Lung (tissue), 12 donors: ENCODE measurements around the gene ETV6. TPM values are rescaled to one million over a fixed set of nuclear protein-coding genes. Genes with fewer than 3 reads are reported as not detected.
A peak's percentile ranks its signal among the peaks of the same experiment; 100 is the strongest.

Experiments
- ATAC-seq: fragments of 200-7000 bp; cut with Tn5 transposase; one replicate; pipeline ENCODE4 v1.9.1; 2020; ENCODE audit warnings: moderate number of reproducible peaks; ENCODE audit not compliant: insufficient read depth, low FRiP score
- DNase-seq, 3 donors: peaks; one replicate each; pipeline ENCODE4 v3.0.0-alpha.2; 2013 to 2017
- H3K27ac ChIP-seq, 2 donors: one replicate each; pipeline ENCODE4 v1.5.1; 2013; ENCODE audit warnings: mild to moderate bottlenecking in 2 of 2, moderate library complexity in 2 of 2, control low read depth in 1 of 2, inconsistent platforms in 1 of 2, low read depth in 1 of 2, low read length in 1 of 2
- H3K27me3 ChIP-seq, 3 donors: one replicate each; pipeline ENCODE4 v1.5.1; 2013; ENCODE audit warnings: low read length in 2 of 3; ENCODE audit not compliant: control insufficient read depth in 3 of 3, insufficient read depth in 3 of 3
- H3K36me3 ChIP-seq, 4 donors: one replicate each; pipeline ENCODE4 v1.5.1; 2013; ENCODE audit warnings: low read length in 4 of 4, mild to moderate bottlenecking in 1 of 4, moderate library complexity in 1 of 4; ENCODE audit not compliant: control insufficient read depth in 4 of 4, insufficient read depth in 4 of 4
- H3K4me1 ChIP-seq, 5 donors: one replicate each; pipeline ENCODE4 v1.5.1; 2013; ENCODE audit warnings: low read length in 5 of 5, mild to moderate bottlenecking in 2 of 5, moderate library complexity in 1 of 5; ENCODE audit not compliant: control insufficient read depth in 5 of 5, insufficient read depth in 5 of 5
- H3K4me3 ChIP-seq: one replicate; pipeline ENCODE4 v1.5.1; 2013; ENCODE audit warnings: mild to moderate bottlenecking, control low read depth, moderate library complexity
- H3K9ac ChIP-seq, 2 donors: one replicate each; pipeline ENCODE4 v1.5.1; 2013; ENCODE audit warnings: low read length in 2 of 2, control low read depth in 1 of 2; ENCODE audit not compliant: insufficient read depth in 1 of 2
- H3K9me3 ChIP-seq, 4 donors: one replicate each; pipeline ENCODE4 v1.5.1; 2013; ENCODE audit warnings: low read length in 3 of 4, mild to moderate bottlenecking in 1 of 4, moderate library complexity in 1 of 4; ENCODE audit not compliant: control insufficient read depth in 4 of 4, insufficient read depth in 3 of 4
- CTCF ChIP-seq: IDR thresholded peaks from 2 replicates; pipeline ENCODE4 v1.5.1; 2012; ENCODE audit warnings: mild to moderate bottlenecking; ENCODE audit errors: control extremely low read depth, extremely low read depth
- WGBS, 2 donors: extraction: QIAGEN DNeasy Blood & Tissue Kit; methylation state at CpG; one replicate each; pipeline ENCODE4 v1.1.7; 2013; 5-methylcytosine and 5-hydroxymethylcytosine counted together
- polyA plus RNA-seq, 2 donors: library from polyadenylated mRNA; stranded (reverse); fragments of 200-250 nt; gene quantifications; one replicate each; pipeline ENCODE4 v1.2.1, GENCODE V29; 2013
- total RNA-seq, 2 donors: library from RNA; depleted of rRNA in 1 of 2; stranded (reverse); fragments of >200 nt in 1 of 2; gene quantifications; one replicate each; pipeline ENCODE4 v1.2.1, GENCODE V29; 2014 to 2021
- donor health status: control.
- donor health status: control.
- donor health status: Bipolar disorder and iron deficiency.
- donor health status: healthy.
- donor health status: DM: yes; HTN: yes; CAD: no.

ETV6 gene
- total and polyA plus RNA-seq, 4 donors = 8.6 to 45.7 (median 13.6) TPM

GRCh38 chr12:11814374-11814773 is 164.9 kb downstream of the ETV6 start:
- H3K27ac ChIP-seq = no peak overlapping the region
- WGBS, 2 donors = 26 to 39% methylated on average over 3 of the region's 3 CpGs

GRCh38 chr12:11815397-11815796 is 165.9 kb downstream of the ETV6 start:
- TF ChIP-seq CTCF = no peak
- WGBS, 2 donors = 94 to 96% methylated on average over 5 of the region's 5 CpGs
- Histone ChIP-seq H3K4me1 (peaks cover 15 to 45% (median 26%) of the 10 kb centered on the region in 5 donors), H3K9ac (no peak overlapping the region), H3K9me3 (no peaks in the 10 kb centered on the region), H3K27ac (no peak overlapping the region), H3K36me3 (peaks cover 0 to 4% (median 0%) of the 10 kb centered on the region in 4 donors), H3K27me3 (no peaks in the 10 kb centered on the region), H3K4me3 (no peak overlapping the region)
- DNase-seq (no peak), ATAC-seq (no peak)

More at GRCh38 chr12:11814374-11814773, 164.9 kb downstream of the ETV6 start:
- H3K4me1 ChIP-seq = peaks cover 15 to 45% (median 26%) of the 10 kb centered on the region in 5 donors
- ATAC-seq = no peak
- H3K9me3 ChIP-seq = no peaks in the 10 kb centered on the region
- no peaks in the 10 kb centered on the region for H3K27me3 ChIP-seq
- no peak overlapping the region for H3K4me3 ChIP-seq
- TF ChIP-seq CTCF = no peak
- DNase-seq = peak; percentile 44 to 47 (median 46)
- H3K9ac ChIP-seq = no peak overlapping the region
- peaks cover 0 to 4% (median 0%) of the 10 kb centered on the region in 4 donors for H3K36me3 ChIP-seq

GRCh38 chr12:11819643-11820042 is 170.2 kb downstream of the ETV6 start:
- no peak for TF ChIP-seq CTCF
- Histone ChIP-seq H3K4me1 (peaks cover 2 to 13% (median 9%) of the 10 kb centered on the region in 5 donors), H3K27ac (no peak overlapping the region), H3K4me3 (no peak overlapping the region), H3K9ac (no peak overlapping the region), H3K27me3 (no peaks in the 10 kb centered on the region), H3K36me3 (peaks cover 0 to 6% (median 0%) of the 10 kb centered on the region in 4 donors), H3K9me3 (no peaks in the 10 kb centered on the region)
- WGBS, 2 donors = 93 to 97% methylated on average over 4 of the region's 4 CpGs
- ATAC-seq = no peak
- DNase-seq = no peak

- Histone ChIP-seq H3K9me3 (no peaks in the 10 kb centered on the region), H3K4me1 (peaks cover 0 to 13% (median 9%) of the 10 kb centered on the region in 5 donors), H3K36me3 (peaks cover 0 to 4% (median 0%) of the 10 kb centered on the region in 4 donors), H3K4me3 (no peak overlapping the region), H3K27ac (no peak overlapping the region), H3K27me3 (no peaks in the 10 kb centered on the region), H3K9ac (no peak overlapping the region)
- ATAC-seq (no peak), DNase-seq (no peak)
- whole genome bisulfite sequencing, 2 donors = 96 to 97% methylated on average over 3 of the region's 3 CpGs
- no peak for TF ChIP-seq CTCF
Observed at GRCh38 chr12:11820476-11820875, 171.0 kb downstream of the ETV6 start.
